Esophagus (tissue), 2 donors: Measurements from ENCODE around the gene LOXHD1. TPM values are rescaled to one million over a fixed set of nuclear protein-coding genes. Genes with fewer than 3 reads are reported as not detected.

Experiments
- H3K27ac ChIP-seq, 2 donors: one replicate each; pipeline ENCODE4 v1.5.1; 2013; ENCODE audit warnings: low read depth in 2 of 2, mild to moderate bottlenecking in 2 of 2, inconsistent platforms in 1 of 2, low read length in 1 of 2, moderate library complexity in 1 of 2
- H3K27me3 ChIP-seq, 2 donors: one replicate each; pipeline ENCODE4 v1.6.1; 2013; ENCODE audit warnings: low read length in 2 of 2, control low read depth in 1 of 2, mild to moderate bottlenecking in 1 of 2; ENCODE audit not compliant: insufficient read depth in 2 of 2, control insufficient read depth in 1 of 2
- H3K36me3 ChIP-seq, 2 donors: one replicate each; pipeline ENCODE4 v1.6.1; 2013; ENCODE audit warnings: low read length in 1 of 2; ENCODE audit not compliant: control insufficient read depth in 2 of 2, insufficient read depth in 2 of 2
- H3K4me1 ChIP-seq, 2 donors: one replicate each; pipeline ENCODE4 v1.6.1; 2013; ENCODE audit warnings: low read length in 1 of 2; ENCODE audit not compliant: control insufficient read depth in 2 of 2, insufficient read depth in 2 of 2
- H3K4me3 ChIP-seq, 2 donors: one replicate each; pipeline ENCODE4 v1.5.1; 2013; ENCODE audit warnings: low read length in 2 of 2, mild to moderate bottlenecking in 2 of 2, low read depth in 1 of 2, moderate library complexity in 1 of 2
- H3K9me3 ChIP-seq, 2 donors: one replicate each; pipeline ENCODE4 v1.6.1; 2013; ENCODE audit warnings: mild to moderate bottlenecking in 2 of 2, low read depth in 1 of 2, low read length in 1 of 2, moderate library complexity in 1 of 2; ENCODE audit not compliant: control insufficient read depth in 2 of 2, insufficient read depth in 1 of 2
- WGBS, 2 donors: extraction: QIAGEN DNeasy Blood & Tissue Kit; methylation state at CpG; one replicate each; pipeline ENCODE4 v1.1.7; 2013; 5-methylcytosine and 5-hydroxymethylcytosine counted together
- polyA plus RNA-seq, 2 donors: library from polyadenylated mRNA; stranded (reverse); fragments of 200-250 nt; gene quantifications; one replicate each; pipeline ENCODE4 v1.2.3, GENCODE V29; 2013
- donor health status: healthy with polysubstance abuse.
- donor health status: Bipolar disorder and iron deficiency.

Gene LOXHD1
- polyA plus RNA-seq, 2 donors = 0.02 to 0.04 TPM

DNA sequence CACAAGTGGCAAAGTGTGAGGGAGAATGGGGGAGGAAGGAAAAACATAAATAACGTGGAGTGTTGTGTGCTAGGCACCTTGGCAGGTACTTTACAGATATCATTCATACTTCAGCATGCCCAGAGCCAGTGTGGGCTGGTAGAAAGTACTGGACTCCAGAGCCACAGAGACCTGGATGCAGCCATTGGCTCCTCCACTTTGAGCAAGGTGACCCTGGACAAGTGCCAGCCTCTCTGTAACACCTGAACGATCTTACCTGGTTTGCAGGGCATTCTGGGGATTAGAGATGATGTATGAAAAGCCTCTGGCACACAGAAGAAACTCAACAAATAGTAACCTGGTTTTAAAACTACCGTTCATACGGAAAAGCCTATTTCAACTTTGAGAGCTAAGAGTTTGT lies 6.3 kb downstream of the LOXHD1 start:
- Histone ChIP-seq H3K36me3 (no peaks in the 10 kb centered on the region), H3K27ac (no peak overlapping the region), H3K4me3 (no peak overlapping the region), H3K9me3 (no peaks in the 10 kb centered on the region), H3K4me1 (no peaks in the 10 kb centered on the region), H3K27me3 (peaks cover 0 to 3% of the 10 kb centered on the region in 2 donors)
- WGBS, 2 donors = 57 to 58% methylated on average over 4 of the region's 4 CpGs

DNA sequence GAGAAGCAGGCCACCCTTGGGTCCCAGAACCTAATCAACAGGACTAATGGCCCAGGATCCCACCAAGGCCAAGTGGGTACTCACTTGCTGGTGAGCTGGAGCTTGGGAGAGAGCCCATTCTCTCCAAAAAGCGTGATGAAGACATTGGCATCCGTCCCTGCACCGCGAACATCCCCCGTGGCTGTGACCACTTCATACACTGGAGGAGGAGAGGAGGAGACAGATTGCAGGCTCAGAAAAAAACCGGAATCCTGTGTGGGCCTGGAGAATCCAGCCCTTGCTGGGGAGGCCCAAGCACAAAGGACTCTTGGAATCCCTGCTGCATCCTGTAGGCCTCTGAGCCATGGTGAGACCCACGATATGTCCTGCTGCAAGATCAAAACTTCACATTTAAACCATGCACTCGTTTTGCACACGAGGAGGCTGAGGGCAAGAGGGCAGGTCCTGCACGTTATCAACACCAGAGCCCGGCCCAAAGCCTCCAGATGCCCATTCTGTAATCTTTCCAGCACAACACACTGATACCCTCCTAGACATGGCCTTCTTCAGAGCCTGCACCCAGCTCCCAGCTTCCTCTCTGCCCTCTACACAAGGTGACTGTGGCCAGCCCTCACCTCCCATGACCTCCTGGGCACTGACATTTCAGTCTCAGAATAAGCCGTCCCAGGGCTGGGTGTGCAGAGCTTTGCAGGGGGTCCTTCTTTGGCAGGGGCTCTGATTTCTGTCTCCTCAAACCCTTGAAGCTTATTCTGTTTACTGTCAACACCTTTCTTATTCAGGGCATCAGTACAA lies 7.8 kb downstream of the LOXHD1 start:
- H3K9me3 ChIP-seq = no peaks in the 10 kb centered on the region
- WGBS, 2 donors = 77 to 82% methylated on average over 12 of the region's 12 CpGs
- H3K36me3 ChIP-seq = no peaks in the 10 kb centered on the region
- no peak overlapping the region for H3K4me3 ChIP-seq
- H3K27me3 ChIP-seq = peaks cover 0 to 3% of the 10 kb centered on the region in 2 donors
- no peak overlapping the region for H3K27ac ChIP-seq
- H3K4me1 ChIP-seq = no peaks in the 10 kb centered on the region

DNA sequence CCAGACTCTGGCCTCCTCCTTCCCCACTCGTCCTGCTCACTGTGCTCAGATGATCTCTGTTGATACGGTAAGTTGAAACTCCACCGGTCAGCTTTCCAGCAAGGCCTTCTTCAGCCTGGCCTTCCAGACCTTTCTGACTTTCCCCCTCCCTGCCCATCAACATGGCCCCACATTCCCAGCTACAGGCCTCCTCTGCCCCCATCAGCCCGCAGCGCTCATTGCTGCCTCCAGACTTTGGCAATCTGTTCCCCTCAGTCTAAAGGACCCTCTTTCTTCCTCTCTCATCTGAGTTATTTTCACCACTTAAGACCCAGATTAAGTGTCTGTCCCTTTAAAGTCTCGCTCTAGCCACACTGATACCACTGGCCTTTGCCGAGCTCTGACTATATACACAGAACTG lies 10.6 kb downstream of the LOXHD1 start:
- no peak overlapping the region for H3K4me3 ChIP-seq
- H3K9me3 ChIP-seq = no peaks in the 10 kb centered on the region
- H3K4me1 ChIP-seq = no peaks in the 10 kb centered on the region
- WGBS, 2 donors = 81 to 82% methylated on average over 7 of the region's 7 CpGs
- no peaks in the 10 kb centered on the region for H3K36me3 ChIP-seq
- peaks cover 0 to 3% of the 10 kb centered on the region in 2 donors for H3K27me3 ChIP-seq
- H3K27ac ChIP-seq = no peak overlapping the region

DNA sequence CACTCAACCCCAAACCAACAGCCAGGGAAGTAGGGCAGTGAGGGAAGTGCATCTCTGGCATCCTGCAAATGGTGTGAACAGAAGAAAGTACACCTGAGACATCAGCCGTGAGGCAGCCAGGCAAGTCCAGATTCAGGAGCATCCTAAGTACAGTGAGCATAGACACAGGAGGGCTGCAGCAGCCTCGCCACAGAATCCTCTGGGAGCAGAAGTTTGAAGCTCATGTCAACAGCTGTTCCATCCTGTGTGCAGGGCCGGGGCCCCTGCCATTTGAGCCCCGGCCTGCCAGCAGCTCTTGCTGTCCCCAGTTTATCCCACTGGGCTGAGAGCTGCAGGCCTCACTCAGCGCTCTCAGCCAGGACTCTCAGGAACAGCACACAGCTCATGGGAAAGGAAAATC lies 14.5 kb downstream of the LOXHD1 start:
- Histone ChIP-seq H3K27ac (no peak overlapping the region), H3K9me3 (no peaks in the 10 kb centered on the region), H3K4me3 (no peak overlapping the region), H3K36me3 (no peaks in the 10 kb centered on the region), H3K4me1 (no peaks in the 10 kb centered on the region), H3K27me3 (no peaks in the 10 kb centered on the region)
- WGBS, 2 donors = 77 to 81% methylated on average over 5 of the region's 5 CpGs

DNA sequence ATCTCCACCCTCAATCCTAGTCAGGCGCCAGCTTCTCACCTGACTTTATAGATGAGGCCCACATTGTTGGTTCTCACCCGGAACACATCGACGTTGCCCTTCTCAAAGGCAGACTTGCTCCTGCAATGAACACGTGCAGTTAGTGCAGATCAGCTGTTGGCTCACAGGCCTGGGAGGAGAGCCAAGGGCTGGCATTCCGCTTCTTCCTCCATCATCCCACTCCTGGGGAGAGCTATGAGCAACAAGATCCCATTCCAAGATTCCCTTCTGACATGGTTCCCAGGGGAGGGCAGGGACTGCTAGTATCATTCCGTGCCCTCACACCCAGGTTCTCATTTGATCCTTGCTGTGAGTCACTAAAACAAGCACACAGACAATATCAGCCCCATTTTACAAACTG lies 15.1 kb downstream of the LOXHD1 start:
- Histone ChIP-seq H3K4me3 (no peak overlapping the region), H3K4me1 (no peaks in the 10 kb centered on the region), H3K9me3 (no peaks in the 10 kb centered on the region), H3K27me3 (no peaks in the 10 kb centered on the region), H3K27ac (no peak overlapping the region), H3K36me3 (no peaks in the 10 kb centered on the region)
- WGBS, 2 donors = 70 to 84% methylated on average over 7 of the region's 7 CpGs

DNA sequence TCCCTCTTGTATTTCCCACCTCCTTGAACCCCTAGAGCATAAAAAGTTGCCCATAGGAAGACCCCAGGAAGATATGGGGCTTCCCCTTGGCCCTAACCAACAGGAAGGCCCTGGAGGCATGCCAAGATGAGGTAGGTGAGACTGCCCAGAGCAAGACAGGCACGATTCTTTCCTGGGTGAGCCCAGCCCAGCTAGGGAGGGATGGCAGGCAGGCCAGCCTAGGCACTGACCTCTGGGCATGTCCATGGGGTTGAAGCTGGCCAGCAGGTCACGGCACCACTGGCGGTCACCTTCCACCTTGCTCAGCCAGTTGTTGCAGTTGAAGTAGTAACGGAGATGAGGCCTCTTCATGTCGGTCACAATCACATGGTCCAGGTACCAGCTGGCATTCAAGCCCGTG lies 17.6 kb downstream of the LOXHD1 start:
- H3K4me3 ChIP-seq = no peak overlapping the region
- no peaks in the 10 kb centered on the region for H3K27me3 ChIP-seq
- no peak overlapping the region for H3K27ac ChIP-seq
- H3K4me1 ChIP-seq = no peaks in the 10 kb centered on the region
- WGBS, 2 donors = 88 to 91% methylated on average over 6 of the region's 6 CpGs
- H3K36me3 ChIP-seq = no peaks in the 10 kb centered on the region
- H3K9me3 ChIP-seq = no peaks in the 10 kb centered on the region

DNA sequence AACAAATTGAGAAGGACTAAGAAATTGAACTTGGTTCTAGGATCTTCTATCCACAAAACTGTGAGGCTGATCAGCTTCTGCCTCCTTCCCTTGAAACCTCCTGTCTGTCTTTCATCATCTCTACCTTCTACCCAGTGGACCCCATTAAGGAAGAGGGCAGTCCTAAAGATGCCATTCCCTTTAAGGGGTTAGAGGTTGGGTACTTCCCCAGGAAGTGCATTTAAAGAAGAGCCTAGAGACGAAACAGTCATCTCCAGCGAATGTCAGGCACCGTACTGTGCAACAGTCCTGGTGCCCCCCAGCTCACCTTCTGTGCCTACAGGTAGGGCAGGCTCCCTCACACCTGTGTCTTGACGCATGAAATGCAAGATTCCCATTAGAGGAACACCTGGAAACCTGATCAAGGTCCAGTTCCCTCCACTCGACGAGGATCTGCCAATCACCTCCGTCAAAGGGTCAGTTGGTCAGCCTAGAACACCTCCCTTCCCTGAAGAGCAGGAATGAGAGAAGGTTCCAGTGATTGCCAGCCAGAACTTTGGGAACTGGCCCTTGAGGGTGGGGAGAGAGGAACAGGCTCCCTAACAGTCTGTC lies 20.9 kb downstream of the LOXHD1 start:
- 78 to 82% methylated on average over 7 of the region's 7 CpGs for WGBS, 2 donors
- Histone ChIP-seq H3K4me3 (no peak overlapping the region), H3K36me3 (no peaks in the 10 kb centered on the region), H3K27me3 (no peaks in the 10 kb centered on the region), H3K4me1 (no peaks in the 10 kb centered on the region), H3K27ac (no peak overlapping the region), H3K9me3 (no peaks in the 10 kb centered on the region)

DNA sequence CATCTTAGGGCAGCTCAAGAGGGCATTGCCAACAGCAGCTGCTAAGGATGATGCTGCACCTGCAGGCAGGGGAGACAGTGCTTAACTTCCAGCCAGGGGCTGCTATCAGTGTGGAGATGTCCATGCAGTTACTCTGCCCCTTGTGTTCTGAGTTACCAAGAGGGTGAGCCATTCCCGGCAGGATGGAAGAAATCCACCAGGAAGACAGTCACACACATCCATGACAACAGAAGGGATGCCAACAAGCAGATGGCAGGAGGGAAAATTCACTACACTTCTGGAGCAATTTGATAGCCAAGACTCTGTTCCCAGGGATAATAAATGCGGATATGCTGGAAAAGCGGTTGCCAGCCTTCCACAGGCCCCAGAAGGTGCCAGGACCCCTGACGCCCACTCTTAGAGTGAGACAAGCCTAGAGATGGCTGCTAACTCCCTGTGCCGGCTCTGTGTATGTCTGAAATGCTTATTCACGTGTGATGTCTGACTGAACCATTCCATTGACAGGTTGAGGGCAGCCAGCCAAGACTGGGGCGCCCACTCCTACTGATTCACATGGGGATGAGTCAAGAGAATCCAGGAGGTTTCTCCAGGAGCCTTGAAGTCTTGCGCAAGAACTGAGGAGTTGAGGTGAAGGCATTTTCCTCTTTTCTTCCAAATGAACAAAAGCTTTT lies 24.5 kb downstream of the LOXHD1 start:
- Histone ChIP-seq H3K9me3 (no peaks in the 10 kb centered on the region), H3K4me3 (no peak overlapping the region), H3K27me3 (no peaks in the 10 kb centered on the region), H3K4me1 (no peaks in the 10 kb centered on the region), H3K27ac (no peak overlapping the region), H3K36me3 (no peaks in the 10 kb centered on the region)
- WGBS, 2 donors = 72 to 81% methylated on average over 8 of the region's 8 CpGs

DNA sequence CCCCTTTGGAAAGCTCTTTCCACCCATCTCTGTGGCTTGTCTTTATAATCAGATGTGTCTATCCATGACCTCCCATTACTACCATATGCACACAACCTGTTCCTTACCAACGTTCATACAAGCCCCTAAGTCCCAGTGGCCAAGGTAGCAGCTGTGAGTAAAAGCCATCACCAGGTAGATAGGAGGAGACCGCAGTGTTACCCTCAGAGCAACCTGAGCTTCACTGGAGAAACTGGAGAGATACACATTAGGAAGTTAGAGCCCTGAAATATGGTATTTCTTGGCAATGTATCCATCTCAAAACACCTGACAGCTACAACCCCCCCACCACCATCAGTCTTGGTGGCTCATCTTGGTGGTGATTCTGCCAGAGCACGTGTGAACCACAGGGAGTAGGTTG lies 26.0 kb downstream of the LOXHD1 start:
- no peaks in the 10 kb centered on the region for H3K36me3 ChIP-seq
- H3K9me3 ChIP-seq = no peaks in the 10 kb centered on the region
- H3K4me1 ChIP-seq = no peaks in the 10 kb centered on the region
- 68 to 77% methylated on average over 3 of the region's 3 CpGs for WGBS, 2 donors
- no peaks in the 10 kb centered on the region for H3K27me3 ChIP-seq
- H3K4me3 ChIP-seq = no peak overlapping the region
- no peak overlapping the region for H3K27ac ChIP-seq
